Liver (tissue), 9 donors: Measurements from ENCODE around the gene THADA. TPM values are rescaled to one million over a fixed set of nuclear protein-coding genes. Genes with fewer than 3 reads are reported as not detected.

Experiments
- DNase-seq: peaks from one replicate; pipeline ENCODE4 v3.0.0-alpha.2; 2017; ENCODE audit warnings: low spot score
- H3K27ac ChIP-seq, 2 donors: one replicate each; pipeline ENCODE4 v1.7.0; 2013; ENCODE audit warnings: inconsistent platforms in 2 of 2, low read length in 2 of 2, control low read depth in 1 of 2, low read depth in 1 of 2, mild to moderate bottlenecking in 1 of 2
- H3K27me3 ChIP-seq, 4 donors: one replicate each; pipeline versions ENCODE4 v1.6.1 to v1.7.0; 2013; ENCODE audit warnings: low read length in 3 of 4, inconsistent platforms in 1 of 4, mild to moderate bottlenecking in 1 of 4, moderate library complexity in 1 of 4; ENCODE audit not compliant: control insufficient read depth in 4 of 4, insufficient read depth in 4 of 4
- H3K36me3 ChIP-seq, 4 donors: one replicate each; pipeline versions ENCODE4 v1.6.1 to v1.7.0; 2013; ENCODE audit warnings: low read length in 3 of 4, mild to moderate bottlenecking in 3 of 4, low read depth in 1 of 4, moderate library complexity in 1 of 4; ENCODE audit not compliant: control insufficient read depth in 4 of 4, insufficient read depth in 3 of 4
- H3K4me1 ChIP-seq, 4 donors: one replicate each; pipeline versions ENCODE4 v1.6.1 to v1.7.0; 2013; ENCODE audit warnings: low read length in 3 of 4, mild to moderate bottlenecking in 3 of 4, moderate library complexity in 1 of 4; ENCODE audit not compliant: control insufficient read depth in 4 of 4, insufficient read depth in 4 of 4
- H3K4me3 ChIP-seq, 3 donors: one replicate each; pipeline versions ENCODE4 v1.6.1 to v1.7.0; 2013; ENCODE audit warnings: low read length in 3 of 3, control low read depth in 1 of 3, low read depth in 1 of 3, mild to moderate bottlenecking in 1 of 3
- H3K9ac ChIP-seq, 2 donors: one replicate each; pipeline ENCODE4 v1.7.0; 2013; ENCODE audit warnings: low read length in 2 of 2, mild to moderate bottlenecking in 2 of 2, moderate library complexity in 2 of 2, control low read depth in 1 of 2, low read depth in 1 of 2
- H3K9me3 ChIP-seq, 4 donors: one replicate each; pipeline versions ENCODE4 v1.6.1 to v1.7.0; 2013; ENCODE audit warnings: low read length in 3 of 4; ENCODE audit not compliant: control insufficient read depth in 4 of 4
- FOXA1 ChIP-seq: IDR thresholded peaks from 2 replicates; pipeline ENCODE4 v1.6.1; 2016; ENCODE audit warnings: antibody characterized with exemption
- FOXA2 ChIP-seq: IDR thresholded peaks from 2 replicates; pipeline ENCODE4 v1.6.1; 2016; ENCODE audit warnings: antibody characterized with exemption
- GABPA ChIP-seq, 2 donors: IDR thresholded peaks in 1 of 2; conservative IDR thresholded peaks in 1 of 2; 2 replicates each; pipeline ENCODE4 v1.6.1; 2016; ENCODE audit warnings: antibody characterized with exemption in 2 of 2, mild to moderate bottlenecking in 1 of 2, moderate library complexity in 1 of 2
- HNF4A ChIP-seq, 2 donors: conservative IDR thresholded peaks; 2 replicates each; pipeline ENCODE4 v1.6.1; 2016; ENCODE audit warnings: antibody characterized with exemption in 2 of 2, mild to moderate bottlenecking in 2 of 2
- HNF4G ChIP-seq: IDR thresholded peaks from 2 replicates; pipeline ENCODE4 v1.6.1; 2016; ENCODE audit warnings: antibody characterized with exemption
- JUND ChIP-seq, 2 donors: IDR thresholded peaks; 2 replicates each; pipeline ENCODE4 v1.6.1; 2016; ENCODE audit warnings: antibody characterized with exemption in 2 of 2
- NR2F2 ChIP-seq: IDR thresholded peaks from 2 replicates; pipeline ENCODE4 v1.6.1; 2016; ENCODE audit warnings: antibody characterized with exemption
- RAD21 ChIP-seq, 2 donors: IDR thresholded peaks; 2 replicates each; pipeline ENCODE4 v1.6.1; 2016; ENCODE audit warnings: antibody characterized with exemption in 2 of 2, mild to moderate bottlenecking in 2 of 2
- RXRA ChIP-seq, 2 donors: IDR thresholded peaks; 2 replicates each; pipeline ENCODE4 v1.6.1; 2017 to 2018; ENCODE audit warnings: antibody characterized with exemption in 2 of 2, mild to moderate bottlenecking in 1 of 2
- SP1 ChIP-seq: IDR thresholded peaks from 2 replicates; pipeline ENCODE4 v1.6.1; 2018; ENCODE audit warnings: antibody characterized with exemption, mild to moderate bottlenecking
- TAF1 ChIP-seq: conservative IDR thresholded peaks from 2 replicates; pipeline ENCODE4 v1.6.1; 2016; ENCODE audit warnings: antibody characterized with exemption, mild to moderate bottlenecking
- YY1 ChIP-seq: IDR thresholded peaks from 2 replicates; pipeline ENCODE4 v1.6.1; 2016; ENCODE audit warnings: antibody characterized with exemption, mild to moderate bottlenecking
- WGBS: extraction: QIAGEN DNeasy Blood & Tissue Kit; methylation state at CpG from one replicate; pipeline ENCODE4 v1.1.7; 2013; 5-methylcytosine and 5-hydroxymethylcytosine counted together
- polyA plus RNA-seq, 2 donors: library from polyadenylated mRNA; stranded (reverse) in 1 of 2; unstranded in 1 of 2; fragments of 200-250 nt in 1 of 2; fragments of >200 nt in 1 of 2; fragmentation: Nextera tagmentation in 1 of 2; extraction: Ambion mirVana in 1 of 2; gene quantifications; one replicate each; pipeline versions ENCODE4 v1.2.1 to v1.2.3, GENCODE V29; 2013 to 2015
- total RNA-seq, 2 donors: library from RNA; depleted of rRNA; stranded (reverse); fragments of >200 nt; gene quantifications; one replicate each; pipeline ENCODE4 v1.2.3, GENCODE V29; 2014
- TF ChIP-seq, protein P1 (sequence below): IDR thresholded peaks from 2 replicates; pipeline ENCODE4 v1.6.1; 2016; ENCODE audit warnings: antibody characterized with exemption, mild to moderate bottlenecking
- TF ChIP-seq, protein P2 (sequence below): IDR thresholded peaks from 2 replicates; pipeline ENCODE4 v1.6.1; 2016; ENCODE audit warnings: antibody characterized with exemption
- TF ChIP-seq, protein P3 (sequence below): fragments of 150-350 bp; IDR thresholded peaks from 2 replicates; pipeline ENCODE4 v1.5.1; 2017; ENCODE audit warnings: improper control_type of control experiment, low read depth, low read length; ENCODE audit not compliant: missing input control
- donor health status: healthy.
- donor health status: healthy.
- donor health status: healthy.
- donor health status: healthy.
- donor health status: healthy.

Gene THADA
- total and polyA plus RNA-seq, 4 donors: 12.0 to 37.2 (median 22.3) TPM

DNA sequence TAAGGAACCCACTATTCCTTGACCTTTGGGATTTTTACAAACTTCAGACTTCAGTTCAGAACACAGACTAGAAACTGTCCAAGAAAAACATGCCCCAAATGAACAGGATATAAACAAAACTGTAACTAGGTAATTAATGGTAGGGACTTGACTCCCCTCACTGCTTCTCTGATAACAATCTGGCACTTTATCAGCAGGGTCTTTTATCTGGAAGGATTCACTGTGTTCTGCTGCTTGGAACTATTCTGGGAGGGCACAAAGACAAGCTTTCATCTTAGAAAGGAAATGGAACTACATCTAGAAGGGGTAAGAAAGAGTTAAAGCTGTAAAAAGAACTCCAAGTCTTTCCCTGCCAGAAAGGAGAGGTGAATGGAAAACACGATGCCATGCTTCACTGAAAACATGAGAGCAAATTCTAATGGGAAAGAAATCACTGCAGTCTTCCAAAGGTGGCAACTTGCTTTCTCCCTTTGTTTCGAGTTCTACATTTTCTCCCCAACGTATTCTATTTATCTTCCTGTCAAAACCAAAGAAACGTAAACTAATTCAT is 181.2 kb downstream of the THADA start:
- no peak overlapping the region for H3K9ac ChIP-seq
- DNase-seq: no peak

DNA sequence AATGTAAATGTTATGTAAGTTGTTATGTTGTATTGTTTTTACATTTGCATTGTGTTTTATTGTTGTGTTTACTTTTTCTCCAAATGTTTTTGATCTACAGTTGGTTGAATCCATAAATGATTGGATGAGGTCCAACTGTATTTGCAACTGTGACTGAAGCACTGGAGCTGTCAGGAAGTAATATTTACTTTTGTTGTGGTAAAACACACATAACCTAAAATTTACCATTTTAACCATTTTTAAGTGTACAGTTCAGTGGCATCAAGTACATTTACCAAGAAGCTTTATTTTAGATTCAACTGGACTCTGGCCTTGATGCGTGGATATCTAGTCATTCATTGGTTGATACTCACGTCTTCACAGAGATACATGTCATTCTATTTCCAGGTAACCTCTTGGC is 181.8 kb downstream of the THADA start:
- H3K27me3 ChIP-seq: no peaks in the 10 kb centered on the region
- H3K4me1 ChIP-seq: no peaks in the 10 kb centered on the region
- H3K9ac ChIP-seq: no peak overlapping the region
- no peaks in the 10 kb centered on the region for H3K36me3 ChIP-seq
- DNase-seq: no peak
- TF ChIP-seq FOXA1: no peak
- TF ChIP-seq FOXA2: no peak
- no peak for TF ChIP-seq HNF4G
- no peak for TF ChIP-seq SP1
- no peak for TF ChIP-seq RAD21 (IDR thresholded peaks at IDR 0.05)
- TF ChIP-seq, protein P1, sequence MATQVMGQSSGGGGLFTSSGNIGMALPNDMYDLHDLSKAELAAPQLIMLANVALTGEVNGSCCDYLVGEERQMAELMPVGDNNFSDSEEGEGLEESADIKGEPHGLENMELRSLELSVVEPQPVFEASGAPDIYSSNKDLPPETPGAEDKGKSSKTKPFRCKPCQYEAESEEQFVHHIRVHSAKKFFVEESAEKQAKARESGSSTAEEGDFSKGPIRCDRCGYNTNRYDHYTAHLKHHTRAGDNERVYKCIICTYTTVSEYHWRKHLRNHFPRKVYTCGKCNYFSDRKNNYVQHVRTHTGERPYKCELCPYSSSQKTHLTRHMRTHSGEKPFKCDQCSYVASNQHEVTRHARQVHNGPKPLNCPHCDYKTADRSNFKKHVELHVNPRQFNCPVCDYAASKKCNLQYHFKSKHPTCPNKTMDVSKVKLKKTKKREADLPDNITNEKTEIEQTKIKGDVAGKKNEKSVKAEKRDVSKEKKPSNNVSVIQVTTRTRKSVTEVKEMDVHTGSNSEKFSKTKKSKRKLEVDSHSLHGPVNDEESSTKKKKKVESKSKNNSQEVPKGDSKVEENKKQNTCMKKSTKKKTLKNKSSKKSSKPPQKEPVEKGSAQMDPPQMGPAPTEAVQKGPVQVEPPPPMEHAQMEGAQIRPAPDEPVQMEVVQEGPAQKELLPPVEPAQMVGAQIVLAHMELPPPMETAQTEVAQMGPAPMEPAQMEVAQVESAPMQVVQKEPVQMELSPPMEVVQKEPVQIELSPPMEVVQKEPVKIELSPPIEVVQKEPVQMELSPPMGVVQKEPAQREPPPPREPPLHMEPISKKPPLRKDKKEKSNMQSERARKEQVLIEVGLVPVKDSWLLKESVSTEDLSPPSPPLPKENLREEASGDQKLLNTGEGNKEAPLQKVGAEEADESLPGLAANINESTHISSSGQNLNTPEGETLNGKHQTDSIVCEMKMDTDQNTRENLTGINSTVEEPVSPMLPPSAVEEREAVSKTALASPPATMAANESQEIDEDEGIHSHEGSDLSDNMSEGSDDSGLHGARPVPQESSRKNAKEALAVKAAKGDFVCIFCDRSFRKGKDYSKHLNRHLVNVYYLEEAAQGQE: no peak
- no peak for TF ChIP-seq NR2F2
- no peak for TF ChIP-seq RXRA (IDR thresholded peaks at IDR 0.05)
- TF ChIP-seq TAF1: no peak
- no peak overlapping the region for H3K27ac ChIP-seq
- WGBS: 95% methylated on average over 2 of the region's 2 CpGs
- no peak overlapping the region for H3K4me3 ChIP-seq
- H3K9me3 ChIP-seq: no peaks in the 10 kb centered on the region

More for the DNA sequence above, 181.2 kb downstream of the THADA start:
- Histone ChIP-seq H3K4me1 (no peaks in the 10 kb centered on the region), H3K27me3 (no peaks in the 10 kb centered on the region), H3K27ac (no peak overlapping the region), H3K4me3 (no peak overlapping the region), H3K36me3 (no peaks in the 10 kb centered on the region), H3K9me3 (no peaks in the 10 kb centered on the region)
- 78% methylated on average over 4 of the region's 4 CpGs for WGBS
- TF ChIP-seq FOXA1 (no peak), RXRA (IDR thresholded peaks at IDR 0.05) (no peak), FOXA2 (no peak), GABPA (IDR thresholded peaks at IDR 0.05 in 1 of 2, conservative IDR thresholded peaks at IDR 0.05 in 1 of 2) (no peak), NR2F2 (no peak), RAD21 (IDR thresholded peaks at IDR 0.05) (no peak), HNF4A (conservative IDR thresholded peaks at IDR 0.05) (no peak), TAF1 (no peak), YY1 (no peak), HNF4G (no peak), SP1 (no peak), JUND (IDR thresholded peaks at IDR 0.05) (no peak)
- TF ChIP-seq, protein P2, sequence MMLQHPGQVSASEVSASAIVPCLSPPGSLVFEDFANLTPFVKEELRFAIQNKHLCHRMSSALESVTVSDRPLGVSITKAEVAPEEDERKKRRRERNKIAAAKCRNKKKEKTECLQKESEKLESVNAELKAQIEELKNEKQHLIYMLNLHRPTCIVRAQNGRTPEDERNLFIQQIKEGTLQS: no peak
- TF ChIP-seq, protein P3, sequence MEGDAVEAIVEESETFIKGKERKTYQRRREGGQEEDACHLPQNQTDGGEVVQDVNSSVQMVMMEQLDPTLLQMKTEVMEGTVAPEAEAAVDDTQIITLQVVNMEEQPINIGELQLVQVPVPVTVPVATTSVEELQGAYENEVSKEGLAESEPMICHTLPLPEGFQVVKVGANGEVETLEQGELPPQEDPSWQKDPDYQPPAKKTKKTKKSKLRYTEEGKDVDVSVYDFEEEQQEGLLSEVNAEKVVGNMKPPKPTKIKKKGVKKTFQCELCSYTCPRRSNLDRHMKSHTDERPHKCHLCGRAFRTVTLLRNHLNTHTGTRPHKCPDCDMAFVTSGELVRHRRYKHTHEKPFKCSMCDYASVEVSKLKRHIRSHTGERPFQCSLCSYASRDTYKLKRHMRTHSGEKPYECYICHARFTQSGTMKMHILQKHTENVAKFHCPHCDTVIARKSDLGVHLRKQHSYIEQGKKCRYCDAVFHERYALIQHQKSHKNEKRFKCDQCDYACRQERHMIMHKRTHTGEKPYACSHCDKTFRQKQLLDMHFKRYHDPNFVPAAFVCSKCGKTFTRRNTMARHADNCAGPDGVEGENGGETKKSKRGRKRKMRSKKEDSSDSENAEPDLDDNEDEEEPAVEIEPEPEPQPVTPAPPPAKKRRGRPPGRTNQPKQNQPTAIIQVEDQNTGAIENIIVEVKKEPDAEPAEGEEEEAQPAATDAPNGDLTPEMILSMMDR: no peak
